Psoas muscle (tissue), 8 donors: ENCODE data around the gene FAM81A. TPM values are rescaled to one million over a fixed set of nuclear protein-coding genes. Genes with fewer than 3 reads are reported as not detected.

Source experiments
- ATAC-seq, 4 donors: fragments of 200-7000 bp; cut with Tn5 transposase; one replicate each; pipeline ENCODE4 v1.9.1; 2020; ENCODE audit warnings: moderate library complexity in 3 of 4, mild to moderate bottlenecking in 2 of 4
- DNase-seq, 2 donors: peaks; one replicate each; pipeline ENCODE4 v3.0.0-alpha.2; 2020
- H3K27ac ChIP-seq: fragments of 200-600 bp; one replicate; pipeline ENCODE4 v1.8.0; 2022
- H3K27me3 ChIP-seq, 3 donors: fragments of 200-600 bp in 1 of 3; one replicate each; pipeline versions ENCODE4 v1.6.1 to v1.8.0; 2013 to 2022; ENCODE audit warnings: low read length in 2 of 3, mild to moderate bottlenecking in 2 of 3, moderate library complexity in 1 of 3; ENCODE audit not compliant: insufficient read depth in 3 of 3
- H3K36me3 ChIP-seq, 2 donors: fragments of 200-600 bp in 1 of 2; one replicate each; pipeline versions ENCODE4 v1.6.1 to v1.8.0; 2013 to 2022; ENCODE audit warnings: low read depth in 1 of 2, mild to moderate bottlenecking in 1 of 2, moderate library complexity in 1 of 2; ENCODE audit not compliant: insufficient read depth in 1 of 2
- H3K4me1 ChIP-seq: fragments of 200-600 bp; one replicate; pipeline ENCODE4 v1.8.0; 2022
- H3K4me3 ChIP-seq: fragments of 200-600 bp; one replicate; pipeline ENCODE4 v1.8.0; 2022; ENCODE audit warnings: mild to moderate bottlenecking
- H3K9me3 ChIP-seq: fragments of 200-600 bp; one replicate; pipeline ENCODE4 v1.8.0; 2022
- CTCF ChIP-seq: fragments of 200-600 bp; IDR thresholded peaks from one replicate; pipeline ENCODE4 v1.8.0; 2022; ENCODE audit warnings: antibody characterized with exemption
- WGBS, 3 donors: extraction: QIAGEN DNeasy Blood & Tissue Kit; methylation state at CpG; one replicate each; pipeline versions ENCODE4 v1.1.6 to v1.1.7; 2013; 5-methylcytosine and 5-hydroxymethylcytosine counted together
- intact Hi-C, 2 donors: fragments of 100-400 bp; cut with DNase I; formaldehyde crosslinking; loops; one replicate each; pipeline versions ENCODE4 v1.11.0 to v1.14.2; 2022
- polyA plus RNA-seq, 3 donors: library from polyadenylated mRNA; stranded (reverse); fragments of 200-250 nt; gene quantifications; one replicate each; pipeline ENCODE4 v1.2.3, GENCODE V29; 2013
- total RNA-seq, 4 donors: library from RNA; stranded (reverse); fragmentation: NEBNext Ultra II Directional in 2 of 4; extraction: Animal tissue kit (Norgen Biotek cat#: 25700) in 2 of 4; gene quantifications; one replicate each; pipeline versions ENCODE4 v1.2.1 to v1.2.4, GENCODE V29; 2021 to 2023
- donor health status: healthy with polysubstance abuse.
- donor health status: DM: no; HTN: no; CAD: no; lungs with moderate emphysema.
- donor health status: Bipolar disorder and iron deficiency.
- donor health status: healthy.
- donor health status: DM: yes; HTN: yes; CAD: no.
- donor health status: DM: no; HTN: no; CAD: no.
- donor health status: DM: no; HTN: no; CAD: no.
- donor health status: DM: yes; HTN: yes; CAD: no.

Gene FAM81A
- total and polyA plus RNA-seq, 7 donors, result 0.32 to 1.4 (median 0.55) TPM

GRCh38 chr15:59567324-59567723 is 129.3 kb downstream of the FAM81A start:
- Histone ChIP-seq H3K4me3 (no peak overlapping the region), H3K36me3 (no peaks in the 10 kb centered on the region), H3K9me3 (peaks cover 10% of the 10 kb centered on the region), H3K27me3 (peaks cover 0 to 3% (median 0%) of the 10 kb centered on the region in 3 donors), H3K4me1 (no peaks in the 10 kb centered on the region), H3K27ac (no peak overlapping the region)
- TF ChIP-seq CTCF, result no peak
- ATAC-seq, result no peak
- intact Hi-C loops, result no loop called here
- WGBS, 3 donors, result 89 to 96% (median 90%) methylated on average over 1 of the region's 1 CpG
- DNase-seq, result no peak

GRCh38 chr15:59569477-59569876 is 131.5 kb downstream of the FAM81A start:
- WGBS, 3 donors, result 81 to 92% (median 83%) methylated on average over 8 of the region's 8 CpGs
- Histone ChIP-seq H3K36me3 (no peaks in the 10 kb centered on the region), H3K4me1 (no peaks in the 10 kb centered on the region), H3K4me3 (no peak overlapping the region), H3K9me3 (peaks cover 10% of the 10 kb centered on the region), H3K27ac (no peak overlapping the region), H3K27me3 (no peaks in the 10 kb centered on the region)
- intact Hi-C loops, result no loop called here
- DNase-seq (no peak), ATAC-seq (no peak)
- TF ChIP-seq CTCF, result no peak

- Histone ChIP-seq H3K9me3 (peaks cover 9% of the 10 kb centered on the region), H3K36me3 (no peaks in the 10 kb centered on the region), H3K4me1 (no peaks in the 10 kb centered on the region), H3K4me3 (no peak overlapping the region), H3K27me3 (no peaks in the 10 kb centered on the region), H3K27ac (no peak overlapping the region)
- ATAC-seq, result no peak
- WGBS, 3 donors, result 58 to 64% (median 64%) methylated on average over 3 of the region's 3 CpGs
- TF ChIP-seq CTCF, result no peak
- intact Hi-C loops, result no loop called here
- DNase-seq, result no peak
Observed at GRCh38 chr15:59570315-59570714, 132.3 kb downstream of the FAM81A start.

- intact Hi-C loops, result no loop called here
- DNase-seq (no peak), ATAC-seq (no peak)
- TF ChIP-seq CTCF, result no peak
- Histone ChIP-seq H3K4me1 (no peaks in the 10 kb centered on the region), H3K36me3 (no peaks in the 10 kb centered on the region), H3K4me3 (no peak overlapping the region), H3K27me3 (no peaks in the 10 kb centered on the region), H3K27ac (no peak overlapping the region), H3K9me3 (no peaks in the 10 kb centered on the region)
- WGBS, 3 donors, result 92 to 94% (median 94%) methylated on average over 6 of the region's 6 CpGs
Observed at GRCh38 chr15:59571606-59572005, 133.6 kb downstream of the FAM81A start.

Other genes with a start within 250 kb of the FAM81A start
- not detected for gene LDHAL6B, start 231.3 kb upstream of the FAM81A start, total RNA-seq
- under 1 TPM in 2 of 3 donors, not detected in 1; 0.06 TPM for gene LDHAL6B, start 231.3 kb upstream of the FAM81A start, polyA plus RNA-seq
- gene MYO1E, start 65.3 kb upstream of the FAM81A start, total RNA-seq, result 10 to 100 TPM; 26.3 to 53.7 (median 38.2) TPM
- gene MYO1E, start 65.3 kb upstream of the FAM81A start, polyA plus RNA-seq, result 10 to 100 TPM in 2 of 3 donors, 1 to 10 TPM in 1; 10.0 to 13.8 (median 10.7) TPM
- gene GCNT3, start 173.6 kb downstream of the FAM81A start, total RNA-seq, result under 1 TPM in 1 of 4 donors, not detected in 3; 0.53 TPM
- gene GCNT3, start 173.6 kb downstream of the FAM81A start, polyA plus RNA-seq, result under 1 TPM in 2 of 3 donors, not detected in 1; 0.01 to 0.08 TPM
- gene GTF2A2, start 219.3 kb downstream of the FAM81A start, total RNA-seq, result 100 to 1,000 TPM in 3 of 4 donors, 10 to 100 TPM in 1; 84.1 to 146 (median 105) TPM
- 100 to 1,000 TPM; 113 to 229 (median 143) TPM for gene GTF2A2, start 219.3 kb downstream of the FAM81A start, polyA plus RNA-seq